Activated naive CD8-positive, alpha-beta T cell (primary cell): ENCODE measurements around the gene RASA3.
A peak's percentile ranks its signal among the peaks of the same experiment; 100 is the strongest.
"Not testable (repeated sequence)": the region's sequence is repeated elsewhere in the genome, so short reads cannot be mapped to it uniquely, and the experiment has no call there.

Experiments
- H3K27ac Mint-ChIP-seq: one replicate; pipeline ENCODE4 v1.8.0; 2021; ENCODE audit warnings: mixed read lengths
- H3K27me3 Mint-ChIP-seq: one replicate; pipeline ENCODE4 v1.8.0; 2021; ENCODE audit warnings: mixed read lengths
- H3K36me3 Mint-ChIP-seq: one replicate; pipeline ENCODE4 v1.8.0; 2021; ENCODE audit warnings: mixed read lengths
- H3K4me1 Mint-ChIP-seq: one replicate; pipeline ENCODE4 v1.8.0; 2021; ENCODE audit warnings: low read depth, mixed read lengths
- H3K4me3 Mint-ChIP-seq: one replicate; pipeline ENCODE4 v1.8.0; 2021; ENCODE audit warnings: mild to moderate bottlenecking, mixed read lengths
- H3K9me3 Mint-ChIP-seq: one replicate; pipeline ENCODE4 v1.8.0; 2021; ENCODE audit warnings: low read depth, mixed read lengths

The RASA3 gene, protein sequence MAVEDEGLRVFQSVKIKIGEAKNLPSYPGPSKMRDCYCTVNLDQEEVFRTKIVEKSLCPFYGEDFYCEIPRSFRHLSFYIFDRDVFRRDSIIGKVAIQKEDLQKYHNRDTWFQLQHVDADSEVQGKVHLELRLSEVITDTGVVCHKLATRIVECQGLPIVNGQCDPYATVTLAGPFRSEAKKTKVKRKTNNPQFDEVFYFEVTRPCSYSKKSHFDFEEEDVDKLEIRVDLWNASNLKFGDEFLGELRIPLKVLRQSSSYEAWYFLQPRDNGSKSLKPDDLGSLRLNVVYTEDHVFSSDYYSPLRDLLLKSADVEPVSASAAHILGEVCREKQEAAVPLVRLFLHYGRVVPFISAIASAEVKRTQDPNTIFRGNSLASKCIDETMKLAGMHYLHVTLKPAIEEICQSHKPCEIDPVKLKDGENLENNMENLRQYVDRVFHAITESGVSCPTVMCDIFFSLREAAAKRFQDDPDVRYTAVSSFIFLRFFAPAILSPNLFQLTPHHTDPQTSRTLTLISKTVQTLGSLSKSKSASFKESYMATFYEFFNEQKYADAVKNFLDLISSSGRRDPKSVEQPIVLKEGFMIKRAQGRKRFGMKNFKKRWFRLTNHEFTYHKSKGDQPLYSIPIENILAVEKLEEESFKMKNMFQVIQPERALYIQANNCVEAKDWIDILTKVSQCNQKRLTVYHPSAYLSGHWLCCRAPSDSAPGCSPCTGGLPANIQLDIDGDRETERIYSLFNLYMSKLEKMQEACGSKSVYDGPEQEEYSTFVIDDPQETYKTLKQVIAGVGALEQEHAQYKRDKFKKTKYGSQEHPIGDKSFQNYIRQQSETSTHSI

GRCh38 chr13:114132419-114133121 lies at the start of gene RASA3:
Gene RASA3, minus strand, starts transcription at chr13:114132623. Its CDS starts 134 bp downstream, at chr13:114132489.
- H3K27ac Mint-ChIP-seq: peak within 1 kb of the TSS; percentile 97
- H3K4me1 Mint-ChIP-seq: peaks cover 46% of the 10 kb centered on the region

DNA sequence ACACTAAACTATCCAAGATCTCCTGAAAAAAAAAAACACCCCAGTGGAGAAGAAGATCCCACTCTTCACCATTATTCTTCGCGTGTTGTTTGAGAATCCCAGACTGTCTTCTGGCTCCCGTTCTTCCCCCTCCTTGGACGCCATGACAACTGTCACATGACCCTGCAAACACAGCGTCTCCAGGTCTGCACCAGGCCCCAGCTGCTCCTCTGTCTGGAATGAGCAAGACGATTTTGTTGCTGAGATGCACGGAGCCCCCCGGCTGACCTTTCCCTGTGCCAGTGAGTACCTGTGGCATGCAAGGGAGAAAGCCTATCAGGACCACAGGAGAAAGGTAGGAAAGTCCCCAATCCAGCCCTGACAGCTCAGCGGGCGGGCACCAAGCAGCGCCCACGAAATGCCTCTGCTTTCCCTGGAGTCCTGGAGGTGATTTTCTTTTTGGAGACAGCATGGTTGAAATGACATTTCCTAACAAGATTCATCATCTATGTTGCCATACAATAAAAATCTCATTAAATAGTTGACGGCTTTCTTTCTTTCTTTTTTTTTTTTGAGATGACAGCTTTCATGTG lies 46.8 kb upstream of the RASA3 start, which contains the start of gene CFAP97D2:
CFAP97D2 (plus strand) TSS at position 171 of the 572 bp plus-strand sequence; CDS start at position 245, 74 bp downstream.
- Mint-ChIP-seq H3K36me3 (peaks cover 2% of the 10 kb centered on the region), H3K27me3 (no peaks in the 10 kb centered on the region), H3K4me3 (no peak within 1 kb of the TSS), H3K9me3 (no peaks in the 10 kb centered on the region), H3K27ac (no peak within 1 kb of the TSS), H3K4me1 (peaks cover 57% of the 10 kb centered on the region)

More at GRCh38 chr13:114132419-114133121, at the start of gene RASA3:
- Mint-ChIP-seq H3K27me3 (no peaks in the 10 kb centered on the region), H3K4me3 (peak within 1 kb of the TSS; percentile 99), H3K36me3 (no peaks in the 10 kb centered on the region), H3K9me3 (no peaks in the 10 kb centered on the region)

- H3K36me3 Mint-ChIP-seq: peaks cover 7% of the 10 kb centered on the region
- no peaks in the 10 kb centered on the region for H3K27me3 Mint-ChIP-seq
- peaks cover 56% of the 10 kb centered on the region for H3K4me1 Mint-ChIP-seq
- no peak overlapping the region for H3K4me3 Mint-ChIP-seq
- peaks cover 4% of the 10 kb centered on the region for H3K9me3 Mint-ChIP-seq
- H3K27ac Mint-ChIP-seq: no peak overlapping the region
Measured at GRCh38 chr13:114177245-114178010, 45.0 kb upstream of the RASA3 start.

GRCh38 chr13:114176359-114176902 lies 44.0 kb upstream of the RASA3 start:
- H3K27me3 Mint-ChIP-seq, H3K4me3 Mint-ChIP-seq, H3K27ac Mint-ChIP-seq, H3K36me3 Mint-ChIP-seq, H3K9me3 Mint-ChIP-seq: not testable (repeated sequence)
- peaks cover 56% of the 10 kb centered on the region for H3K4me1 Mint-ChIP-seq

- H3K27me3 Mint-ChIP-seq: no peaks in the 10 kb centered on the region
- no peak overlapping the region for H3K27ac Mint-ChIP-seq
- peaks cover 40% of the 10 kb centered on the region for H3K4me1 Mint-ChIP-seq
- peaks cover 9% of the 10 kb centered on the region for H3K36me3 Mint-ChIP-seq
- H3K9me3 Mint-ChIP-seq: peaks cover 4% of the 10 kb centered on the region
- no peak overlapping the region for H3K4me3 Mint-ChIP-seq
Measured at GRCh38 chr13:114174529-114174961, 42.1 kb upstream of the RASA3 start.

DNA sequence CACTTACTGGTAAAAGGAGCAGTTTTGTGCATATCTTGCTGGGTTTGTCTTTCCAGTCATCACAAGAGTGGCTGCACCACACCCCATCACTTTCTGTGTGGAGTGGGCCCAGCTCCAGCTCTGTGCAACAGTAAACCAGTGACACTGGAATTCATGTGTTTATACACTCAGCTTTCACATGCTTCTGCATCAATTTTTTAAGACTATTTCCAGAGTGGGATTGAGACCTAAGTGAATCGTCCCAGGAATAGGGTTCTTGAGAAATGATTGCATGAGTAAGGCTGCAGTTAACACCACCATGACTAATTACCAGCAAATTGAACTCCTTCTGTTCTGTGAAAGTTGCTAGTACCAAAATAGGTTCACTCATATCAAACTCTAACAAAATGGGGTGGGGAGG lies 41.3 kb upstream of the RASA3 start:
- Mint-ChIP-seq H3K4me3 (no peak overlapping the region), H3K9me3 (peaks cover 4% of the 10 kb centered on the region), H3K27ac (no peak overlapping the region), H3K27me3 (no peaks in the 10 kb centered on the region), H3K36me3 (peaks cover 12% of the 10 kb centered on the region), H3K4me1 (peaks cover 35% of the 10 kb centered on the region)

- Mint-ChIP-seq H3K36me3 (peaks cover 13% of the 10 kb centered on the region), H3K27ac (no peak overlapping the region), H3K9me3 (peaks cover 4% of the 10 kb centered on the region), H3K4me1 (peaks cover 33% of the 10 kb centered on the region), H3K4me3 (no peak overlapping the region), H3K27me3 (no peaks in the 10 kb centered on the region)
Measured at GRCh38 chr13:114173272-114173671, 40.8 kb upstream of the RASA3 start.

DNA sequence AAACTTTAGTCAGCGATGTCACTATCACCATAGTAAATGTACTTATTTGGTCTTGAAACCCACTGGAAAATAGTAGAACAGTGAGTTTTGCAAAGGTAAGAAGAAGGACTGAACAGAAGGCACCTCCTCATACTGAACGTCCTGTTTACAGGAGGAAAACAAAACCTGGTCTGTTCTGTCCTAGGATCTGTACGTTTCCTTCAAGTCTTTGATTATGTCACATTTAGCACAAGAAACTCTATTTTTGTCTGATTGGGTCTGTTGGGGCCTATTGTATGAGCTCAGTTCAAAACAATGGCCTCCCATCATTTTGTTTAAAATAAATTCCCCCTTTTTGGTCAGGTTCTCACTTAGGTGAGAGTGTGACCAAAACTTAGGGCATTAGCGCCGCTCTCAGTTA lies 35.5 kb upstream of the RASA3 start:
- no peaks in the 10 kb centered on the region for H3K9me3 Mint-ChIP-seq
- peak overlapping the region; percentile 64 for H3K27ac Mint-ChIP-seq
- no peaks in the 10 kb centered on the region for H3K27me3 Mint-ChIP-seq
- peaks cover 9% of the 10 kb centered on the region for H3K36me3 Mint-ChIP-seq
- H3K4me1 Mint-ChIP-seq: peaks cover 44% of the 10 kb centered on the region
- H3K4me3 Mint-ChIP-seq: no peak overlapping the region

DNA sequence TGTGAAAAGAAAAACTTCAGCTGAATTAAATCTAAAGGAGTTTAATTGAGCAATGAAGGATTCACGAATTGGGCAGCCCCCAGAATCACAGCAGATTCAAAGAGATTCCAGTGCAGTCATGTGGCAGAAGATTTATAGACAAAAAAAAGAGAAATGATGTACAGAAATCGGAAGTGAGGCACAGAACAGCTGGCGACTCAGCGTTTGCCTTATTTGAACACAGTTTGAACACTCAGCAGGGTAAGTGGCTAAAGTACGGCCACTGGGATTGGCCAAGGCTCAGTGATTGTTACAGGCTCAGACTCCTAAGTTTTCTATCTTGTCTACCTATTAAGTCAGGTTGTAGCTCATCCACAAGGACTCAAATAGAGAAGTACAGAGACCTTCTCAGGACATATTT lies 35.0 kb upstream of the RASA3 start:
- Mint-ChIP-seq H3K4me3 (no peak overlapping the region), H3K9me3 (no peaks in the 10 kb centered on the region), H3K36me3 (peaks cover 9% of the 10 kb centered on the region), H3K27me3 (no peaks in the 10 kb centered on the region), H3K4me1 (peaks cover 48% of the 10 kb centered on the region), H3K27ac (peak overlapping the region; percentile 64)

- Mint-ChIP-seq H3K27ac (no peak overlapping the region), H3K4me1 (peaks cover 57% of the 10 kb centered on the region), H3K9me3 (no peaks in the 10 kb centered on the region), H3K36me3 (peaks cover 7% of the 10 kb centered on the region), H3K4me3 (no peak overlapping the region), H3K27me3 (no peaks in the 10 kb centered on the region)
Measured at GRCh38 chr13:114166381-114167131, 34.1 kb upstream of the RASA3 start.

DNA sequence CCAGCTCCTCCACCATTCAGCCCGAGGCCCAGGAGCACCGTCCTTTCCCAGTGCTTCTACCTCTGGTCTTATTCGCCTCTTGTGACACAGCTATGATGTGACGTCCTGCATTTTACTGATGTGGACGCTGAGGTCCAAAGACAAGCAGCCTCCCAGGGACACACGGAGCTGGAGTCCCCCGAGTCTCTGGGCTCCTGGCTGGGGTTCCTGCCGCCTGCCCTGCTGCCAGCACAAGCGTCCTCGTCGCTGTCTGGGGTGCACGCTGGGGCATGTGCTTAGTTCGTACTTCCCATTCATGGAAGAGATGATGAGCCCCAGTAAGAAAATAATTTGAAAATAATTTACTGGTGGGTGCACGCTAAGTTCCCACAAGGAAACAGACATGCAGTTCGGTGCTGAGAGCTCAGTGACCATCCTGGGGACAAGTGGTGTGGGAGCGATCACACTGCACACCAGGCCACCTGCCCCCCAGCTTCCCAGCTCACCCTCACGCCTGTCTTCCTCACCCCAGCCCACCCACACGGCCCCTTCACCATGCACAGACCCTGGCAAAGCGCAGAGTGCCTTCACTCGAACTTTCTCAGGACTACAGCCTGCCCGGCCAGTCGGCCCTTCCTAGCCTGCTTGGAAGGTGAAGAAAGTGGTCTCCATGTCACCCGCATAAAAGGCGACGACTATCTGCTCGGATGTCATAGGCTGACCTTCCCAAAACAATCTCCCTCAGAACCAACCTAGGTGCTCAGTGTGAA lies 32.4 kb upstream of the RASA3 start:
- H3K27ac Mint-ChIP-seq: no peak overlapping the region
- no peak overlapping the region for H3K4me3 Mint-ChIP-seq
- no peaks in the 10 kb centered on the region for H3K9me3 Mint-ChIP-seq
- H3K4me1 Mint-ChIP-seq: peaks cover 74% of the 10 kb centered on the region
- H3K27me3 Mint-ChIP-seq: no peaks in the 10 kb centered on the region
- peaks cover 8% of the 10 kb centered on the region for H3K36me3 Mint-ChIP-seq

- no peak overlapping the region for H3K4me3 Mint-ChIP-seq
- H3K27me3 Mint-ChIP-seq: no peaks in the 10 kb centered on the region
- H3K9me3 Mint-ChIP-seq: no peaks in the 10 kb centered on the region
- H3K36me3 Mint-ChIP-seq: peaks cover 10% of the 10 kb centered on the region
- peaks cover 81% of the 10 kb centered on the region for H3K4me1 Mint-ChIP-seq
- H3K27ac Mint-ChIP-seq: no peak overlapping the region
Measured at GRCh38 chr13:114164053-114164452, 31.6 kb upstream of the RASA3 start.

GRCh38 chr13:114162533-114162922 lies 30.1 kb upstream of the RASA3 start:
- Mint-ChIP-seq H3K4me1 (peaks cover 78% of the 10 kb centered on the region), H3K4me3 (no peak overlapping the region)

More at GRCh38 chr13:114162533-114162922, 30.1 kb upstream of the RASA3 start:
- Mint-ChIP-seq H3K36me3 (peaks cover 9% of the 10 kb centered on the region), H3K9me3 (no peaks in the 10 kb centered on the region), H3K27ac (peak overlapping the region; percentile 87), H3K27me3 (no peaks in the 10 kb centered on the region)
